NCI-H1930 (cell line): Measurements from ENCODE around the gene C10orf53.

Experiments
- DNase-seq, 2 experiments: peaks; one replicate each; lab custom pipeline; 2025; lab: John Stamatoyannopoulos, UW

The C10orf53 gene

GRCh38 chr10:49737474-49738201, 58.2 kb downstream of the C10orf53 start:
- no peak for DNase-seq

GRCh38 chr10:49738616-49739360, 59.3 kb downstream of the C10orf53 start:
- no peak for DNase-seq

- DNase-seq: no peak
Observed at GRCh38 chr10:49739426-49739825, 60.0 kb downstream of the C10orf53 start.

GRCh38 chr10:49740346-49741107, 61.1 kb downstream of the C10orf53 start:
- DNase-seq: no peak

GRCh38 chr10:49741108-49741995, 61.9 kb downstream of the C10orf53 start:
- DNase-seq: no peak

GRCh38 chr10:49742683-49743463, 63.4 kb downstream of the C10orf53 start:
- DNase-seq: no peak

GRCh38 chr10:49743464-49744075, 64.1 kb downstream of the C10orf53 start:
- DNase-seq: no peak

GRCh38 chr10:49744091-49744685, 64.7 kb downstream of the C10orf53 start:
- DNase-seq: no peak

- DNase-seq: no peak
Observed at GRCh38 chr10:49744924-49745605, 65.6 kb downstream of the C10orf53 start.

GRCh38 chr10:49745756-49746155, 66.3 kb downstream of the C10orf53 start:
- no peak for DNase-seq

GRCh38 chr10:49746626-49747302, 67.3 kb downstream of the C10orf53 start:
- DNase-seq: no peak
